Stimulated activated CD4-positive, alpha-beta T cell treated with anti-CD3 and anti-CD28 coated beads, Interleukin-2, amount 100 ng/mL, for 24 hours (primary cell): ENCODE measurements around the gene GPR87.
A peak's percentile ranks its signal among the peaks of the same experiment; 100 is the strongest.

ENCODE experiments used
- DNase-seq, 2 donors: peaks; one replicate each; pipeline ENCODE4 v3.0.0-alpha.2; 2020

Gene GPR87

DNA sequence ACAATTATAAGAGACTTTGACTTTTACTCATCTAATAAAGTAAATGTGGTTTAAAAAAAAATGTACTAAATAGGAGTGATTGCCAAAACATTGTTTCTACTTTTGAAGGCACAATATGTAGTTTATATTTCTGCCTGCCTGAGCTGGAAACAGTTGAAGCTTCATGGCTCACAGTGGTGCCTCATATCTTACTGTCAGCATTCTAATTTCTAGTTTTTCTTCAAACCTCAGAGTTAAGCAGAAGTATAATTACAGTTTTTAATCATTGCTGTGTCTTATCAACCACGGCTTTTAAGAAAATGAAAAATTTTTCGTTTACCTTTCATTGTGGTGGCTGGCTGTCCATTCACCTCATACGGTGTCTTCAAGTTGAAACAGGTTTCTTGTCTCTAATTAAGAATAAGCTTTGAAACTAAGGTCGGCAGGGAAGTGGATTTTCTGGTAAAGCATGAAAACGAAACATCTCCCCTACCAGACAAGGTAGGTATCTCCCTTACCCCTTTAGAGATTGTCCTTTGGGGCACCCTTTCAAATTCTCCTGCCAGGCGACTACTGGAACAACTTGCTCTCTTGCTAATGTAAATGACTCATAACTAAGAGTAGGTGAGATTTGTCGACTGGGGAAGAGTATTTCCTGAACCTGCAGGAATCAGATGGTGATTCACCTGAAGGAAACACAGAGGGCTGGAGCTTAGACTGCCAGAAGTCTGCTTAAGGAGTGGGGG lies at the start of gene GPR87:
GPR87 (minus strand) TSS at position 554 of the 725 bp plus-strand sequence. CDS start 16,720 bp downstream, outside the sequence.
- DNase-seq = peak; percentile 12 to 22

DNA sequence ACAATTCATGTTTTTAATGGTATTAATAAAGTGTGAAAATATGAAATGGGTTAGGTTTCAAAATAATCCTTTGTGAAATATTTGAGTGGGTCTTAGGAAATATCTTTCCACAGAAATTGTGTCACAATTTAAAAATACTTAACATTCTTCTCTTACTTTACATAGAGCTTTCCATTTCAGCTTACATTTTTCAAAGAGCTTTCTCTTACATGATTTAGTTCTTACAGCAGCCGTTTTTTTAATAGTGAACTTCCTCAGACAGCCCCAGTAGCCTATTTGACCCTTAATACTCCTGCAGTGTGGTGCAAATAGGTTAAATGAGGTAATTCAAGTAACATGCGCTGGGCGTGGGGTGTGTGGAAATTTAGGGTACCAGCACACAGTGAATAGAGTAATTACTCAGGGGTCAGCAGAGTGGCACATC lies 46.1 kb upstream of the GPR87 start:
- no peak for DNase-seq

DNA sequence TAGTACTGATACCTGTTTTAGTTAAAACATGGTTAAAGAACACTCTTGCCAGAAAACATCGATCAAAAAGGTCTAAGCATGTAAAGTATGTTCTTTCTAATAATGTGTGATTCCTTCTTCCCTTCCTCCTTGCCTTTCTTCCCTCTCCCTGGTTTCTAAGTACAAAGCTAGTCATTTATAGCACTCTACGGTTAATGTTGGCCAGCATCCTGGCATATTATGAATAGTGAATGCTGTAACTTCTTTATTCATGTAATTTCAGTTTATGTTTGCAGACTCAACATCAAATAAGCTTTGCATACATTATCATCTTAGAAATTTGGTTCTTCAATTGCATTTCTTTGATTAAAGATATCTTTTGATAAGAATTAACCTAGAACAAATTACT lies 40.8 kb upstream of the GPR87 start:
- DNase-seq = no peak

- DNase-seq = no peak
These were observed 40.3 kb upstream of the GPR87 start for GRCh38 chr3:151356794-151357462.

DNA sequence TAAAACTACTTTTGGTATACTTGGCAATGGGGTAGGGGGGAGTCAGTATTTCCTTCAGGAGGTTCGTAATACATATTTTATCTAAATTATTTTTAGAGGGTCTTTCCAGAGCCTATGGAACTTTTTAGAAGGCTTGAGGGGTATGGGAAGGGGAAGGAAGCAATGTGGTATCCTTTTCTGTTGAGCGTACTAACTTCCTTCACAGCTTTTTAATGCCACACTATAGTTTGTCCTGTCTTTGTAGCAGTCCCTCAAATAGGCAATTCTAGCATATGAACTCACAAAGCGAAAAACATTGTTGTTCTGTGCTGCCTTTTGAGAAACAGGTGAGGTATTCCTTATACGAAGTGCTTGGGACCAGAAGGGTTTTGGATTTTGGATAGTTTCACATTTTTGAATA lies 35.0 kb upstream of the GPR87 start:
- DNase-seq = no peak

DNA sequence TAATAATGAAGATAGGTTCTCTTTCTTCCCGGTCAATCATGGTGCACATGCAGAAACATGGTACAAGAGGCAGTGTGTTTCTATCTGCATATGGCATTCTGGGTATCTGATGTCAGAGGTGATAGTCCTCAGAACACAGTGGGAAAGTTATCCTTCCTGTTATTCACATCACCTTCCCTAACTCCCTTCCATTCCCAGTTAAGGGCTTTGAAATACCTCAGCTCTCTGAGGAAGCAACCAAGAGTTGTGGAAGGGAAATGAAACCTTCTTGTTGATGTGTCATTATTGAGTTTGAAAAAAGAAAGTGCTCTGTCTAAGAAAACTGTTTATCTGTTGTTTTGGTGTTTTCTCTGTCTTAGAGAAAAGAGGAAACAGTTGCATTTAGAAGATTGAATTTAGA lies 34.6 kb upstream of the GPR87 start:
- DNase-seq = no peak

DNA sequence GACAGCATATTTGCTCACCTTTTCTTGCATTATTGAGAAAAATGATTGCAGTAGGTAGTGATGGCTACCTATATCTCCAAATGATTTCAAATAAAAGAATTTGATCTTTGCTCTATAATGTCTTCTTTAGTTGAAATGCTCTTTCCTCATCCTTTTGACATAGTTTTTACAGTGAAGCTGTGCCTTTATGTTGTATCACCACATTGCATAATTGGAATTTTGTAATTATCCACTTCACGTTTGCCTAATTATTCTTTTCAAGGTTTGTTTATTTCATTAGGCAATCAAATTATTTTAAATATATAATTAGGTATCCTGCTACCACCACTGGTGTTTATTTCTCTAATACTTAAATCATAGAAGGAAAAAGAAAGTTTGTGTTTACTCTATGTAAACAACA lies 34.0 kb upstream of the GPR87 start:
- no peak for DNase-seq

DNA sequence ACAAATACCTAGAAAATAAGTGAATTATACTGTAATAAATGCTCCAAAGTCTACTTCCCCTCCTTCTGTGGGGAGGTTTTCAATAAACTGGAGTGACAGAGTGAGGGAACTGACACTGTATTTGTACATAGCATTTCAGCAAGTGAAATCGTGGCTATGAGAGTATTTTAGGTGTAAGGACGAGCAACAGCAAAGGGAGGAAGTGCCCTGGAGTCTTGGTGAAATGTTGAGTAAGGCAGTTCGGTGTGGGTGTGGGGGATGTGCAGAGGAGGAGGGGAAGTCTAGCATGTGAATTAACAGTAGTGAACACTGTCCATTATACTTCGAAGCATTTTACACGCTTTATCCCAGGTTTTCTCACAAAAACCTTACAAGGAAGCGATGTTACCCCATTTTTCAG lies 30.8 kb upstream of the GPR87 start:
- DNase-seq = no peak

GRCh38 chr3:151346292-151346691 lies 29.7 kb upstream of the GPR87 start:
- no peak for DNase-seq

GRCh38 chr3:151345859-151346258 lies 29.2 kb upstream of the GPR87 start:
- DNase-seq = no peak

DNA sequence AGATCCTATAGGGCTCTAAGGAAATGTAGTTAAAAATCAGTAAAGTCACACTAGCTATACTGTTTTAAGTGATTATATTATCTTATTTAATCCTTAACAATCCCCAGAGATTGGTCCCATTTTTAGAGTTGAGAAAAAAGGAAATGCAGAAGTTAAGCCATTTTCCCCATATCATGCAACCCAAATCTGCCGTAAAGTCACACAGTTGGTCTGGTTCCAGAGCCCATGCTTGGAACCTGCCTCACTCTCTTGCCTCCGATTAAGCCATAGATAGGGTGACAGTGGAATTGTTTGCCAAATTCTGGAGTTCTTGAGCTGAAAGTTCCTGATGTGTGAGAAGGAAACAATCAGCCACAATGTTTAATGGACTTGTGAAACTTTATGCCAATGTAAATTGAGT lies 15.1 kb upstream of the GPR87 start:
- no peak for DNase-seq

DNA sequence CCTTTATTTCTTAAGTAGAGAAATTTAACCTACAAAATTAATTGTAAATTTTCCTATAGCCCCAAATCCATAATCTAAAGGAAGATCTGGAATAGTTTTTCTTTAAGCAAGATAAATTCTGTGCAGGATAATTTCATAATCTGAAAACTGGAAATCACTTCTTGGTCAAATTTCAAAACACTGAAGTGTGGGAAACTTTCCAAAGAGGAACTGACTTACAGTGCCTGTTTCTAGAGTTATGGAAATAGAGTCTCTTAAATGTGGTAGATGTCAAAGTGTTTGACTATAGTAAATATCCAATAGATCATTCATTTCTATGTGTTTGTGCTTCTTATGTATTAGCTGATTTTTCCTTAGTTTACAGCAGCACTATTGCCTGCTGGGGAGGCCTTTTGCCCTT lies 14.3 kb upstream of the GPR87 start:
- no peak for DNase-seq

DNA sequence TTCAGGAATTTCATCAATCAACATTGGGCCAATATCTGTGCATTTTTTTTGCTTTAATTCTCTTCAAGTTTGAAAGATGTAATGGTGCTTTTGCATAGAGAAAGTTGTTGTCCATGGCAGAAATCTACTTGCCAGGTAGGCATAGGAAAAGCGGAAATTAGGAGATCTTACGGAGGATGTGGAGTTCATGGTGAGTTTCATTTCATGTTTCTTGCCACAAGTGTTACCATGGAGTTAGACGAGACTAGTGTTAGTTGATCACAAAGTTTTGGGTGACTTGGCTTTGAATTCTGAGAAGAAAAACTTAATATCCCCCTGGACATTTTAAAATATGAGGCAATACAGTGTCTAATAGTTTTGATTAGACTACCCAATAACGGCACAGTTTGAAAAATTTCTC lies 13.8 kb upstream of the GPR87 start:
- DNase-seq = no peak

- DNase-seq = no peak
These were observed 12.7 kb upstream of the GPR87 start, which contains the start of gene P2RY13 for GRCh38 chr3:151329363-151329762. TSS of gene P2RY13 (minus strand) at chr3:151329549. CDS start at chr3:151329528, 21 bp downstream.

DNA sequence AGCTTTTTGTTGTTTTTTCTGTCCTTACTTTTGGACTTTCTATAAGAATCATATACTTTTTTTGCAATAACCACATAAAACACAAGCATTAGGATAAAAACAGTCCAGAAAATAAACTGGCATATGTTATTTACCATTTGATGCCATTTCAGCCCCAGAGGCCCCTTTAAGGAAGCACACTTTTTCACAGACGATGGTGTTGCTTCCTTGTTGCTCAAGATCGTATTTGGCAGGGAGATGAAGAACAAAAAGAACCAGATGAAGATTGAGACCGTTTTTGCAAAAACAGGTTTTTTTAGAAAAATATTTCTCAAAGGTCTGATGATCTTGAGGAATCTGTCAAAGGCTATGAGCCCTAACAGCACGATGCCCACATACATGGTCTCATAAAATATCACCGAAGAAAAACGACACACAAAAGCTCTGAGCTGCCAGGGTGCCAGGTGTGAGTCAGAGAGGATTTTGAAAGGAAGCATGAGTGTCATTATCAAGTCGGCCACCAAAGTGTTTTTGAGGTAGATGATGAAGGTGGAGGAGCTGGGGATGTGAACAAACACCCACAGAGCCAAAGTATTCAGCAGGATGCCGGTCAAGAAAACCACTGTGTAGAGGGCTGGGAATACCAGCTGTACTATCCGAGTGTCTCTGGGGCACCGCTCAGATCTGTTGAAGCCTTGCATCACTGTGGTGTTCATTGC lies 11.8 kb upstream of the GPR87 start:
- no peak for DNase-seq

- no peak for DNase-seq
These were observed 11.1 kb upstream of the GPR87 start for GRCh38 chr3:151327571-151328198.

DNA sequence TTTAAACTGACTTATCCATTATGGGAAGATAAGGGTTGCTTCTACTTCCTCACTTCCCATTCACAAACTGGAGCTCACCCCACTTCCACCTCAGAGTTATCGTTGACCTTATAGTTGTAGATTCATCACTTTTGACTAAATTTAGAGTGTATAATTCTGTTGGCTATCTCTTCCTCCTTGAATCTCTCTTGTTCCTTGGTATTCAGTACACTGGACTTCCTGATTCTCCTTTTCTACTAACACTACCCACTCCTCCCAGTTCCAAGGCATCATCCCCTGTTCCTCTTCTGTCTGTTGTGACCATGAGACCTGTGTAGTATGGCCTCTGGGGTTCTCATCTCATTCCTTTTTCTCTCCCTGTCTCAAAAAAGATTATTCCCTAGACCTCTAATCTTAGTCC lies 5.9 kb upstream of the GPR87 start:
- no peak for DNase-seq

GRCh38 chr3:151321526-151321925 lies 4.9 kb upstream of the GPR87 start:
- no peak for DNase-seq

- no peak for DNase-seq
These were observed 3.5 kb upstream of the GPR87 start for GRCh38 chr3:151320131-151320530.

DNA sequence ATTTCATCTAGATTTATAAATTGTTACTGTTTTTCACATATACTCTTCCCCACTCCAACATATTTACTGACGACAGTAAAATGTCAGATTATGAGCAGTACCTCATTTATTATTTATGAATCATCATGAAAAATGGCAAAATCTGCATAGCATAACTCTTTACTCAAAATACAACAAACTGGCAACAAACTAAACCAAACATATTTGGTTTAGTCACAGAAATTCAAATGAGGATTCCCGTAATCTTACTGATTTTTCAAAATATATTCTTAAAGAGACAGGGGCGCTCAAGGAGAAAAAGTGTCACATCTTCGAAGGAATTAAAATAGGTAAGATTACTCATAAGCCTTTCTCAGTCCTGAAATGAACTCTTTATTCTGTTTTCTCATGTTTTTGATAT lies 3.0 kb upstream of the GPR87 start:
- no peak for DNase-seq

DNA sequence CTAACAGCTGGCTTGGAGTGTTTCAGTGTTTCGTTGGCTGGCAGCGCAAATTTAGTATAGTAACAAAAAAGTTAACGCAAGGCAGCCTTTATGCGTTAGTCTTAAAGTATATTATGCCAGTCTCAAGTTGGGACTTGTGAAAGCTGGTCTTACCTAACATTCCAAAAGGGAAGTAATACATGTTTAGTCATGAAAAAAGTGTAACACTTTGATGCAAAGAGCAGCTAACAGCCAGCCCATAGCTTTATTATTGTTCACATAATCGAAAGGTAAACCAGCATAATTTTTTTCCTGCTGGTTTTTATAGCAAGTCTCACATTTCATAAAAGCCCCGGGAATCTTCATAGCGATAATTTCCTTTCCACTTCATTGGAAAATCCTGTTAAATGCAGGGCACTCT lies 2.4 kb upstream of the GPR87 start:
- DNase-seq = no peak

- no peak for DNase-seq
These were observed 1.7 kb upstream of the GPR87 start for GRCh38 chr3:151318313-151318712.

- DNase-seq = no peak
These were observed 774 bp downstream of the GPR87 start for GRCh38 chr3:151315846-151316245.

DNA sequence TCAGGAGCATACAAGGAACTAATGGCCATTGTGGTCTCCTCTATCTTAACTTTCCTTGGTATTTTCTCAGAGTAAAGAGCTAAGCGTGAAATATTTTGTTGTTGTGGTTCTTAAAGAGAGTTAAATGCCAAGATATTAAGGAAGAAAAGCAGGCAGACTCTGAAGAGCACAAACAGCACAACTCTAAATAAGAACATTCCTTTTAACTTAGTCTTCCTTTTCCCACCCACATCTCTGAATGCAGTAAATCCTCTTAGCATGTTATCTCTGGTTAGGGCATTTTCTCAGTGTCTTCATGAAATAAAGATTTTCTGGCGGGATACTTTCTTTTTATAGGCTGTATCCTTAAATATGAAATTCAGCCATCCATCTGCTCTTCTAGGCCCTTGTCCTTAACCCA lies 1.5 kb downstream of the GPR87 start:
- no peak for DNase-seq
